Activated CD8-positive, alpha-beta memory T cell treated with anti-CD3 and anti-CD28 coated beads, Interleukin-2, amount 50 U/mL, for 4 hours (primary cell): ENCODE results near the gene ZNF524.
A peak's percentile ranks its signal among the peaks of the same experiment; 100 is the strongest.
"Not testable (repeated sequence)": the region's sequence is repeated elsewhere in the genome, so short reads cannot be mapped to it uniquely, and the experiment has no call there.

Source experiments
- DNase-seq: peaks from one replicate; pipeline ENCODE4 v3.0.0-alpha.2; 2020

ZNF524 gene

GRCh38 chr19:55581823-55582223 is 18.3 kb upstream of the ZNF524 start:
- DNase-seq, result no peak

- DNase-seq, result not testable (repeated sequence)
Observed at GRCh38 chr19:55582284-55582683, 17.8 kb upstream of the ZNF524 start.

GRCh38 chr19:55583897-55584296 is 16.2 kb upstream of the ZNF524 start:
- not testable (repeated sequence) for DNase-seq

- no peak for DNase-seq
Observed at GRCh38 chr19:55584871-55585270, 15.2 kb upstream of the ZNF524 start.

- peak; percentile 53 for DNase-seq
Observed at GRCh38 chr19:55585658-55586339, 14.3 kb upstream of the ZNF524 start.

GRCh38 chr19:55586976-55587668 is 13.0 kb upstream of the ZNF524 start:
- DNase-seq, result peak; percentile 90

- DNase-seq, result no peak
Observed at GRCh38 chr19:55588738-55589137, 11.3 kb upstream of the ZNF524 start.

- DNase-seq, result no peak
Observed at GRCh38 chr19:55590109-55590508, 10.0 kb upstream of the ZNF524 start.

- DNase-seq, result no peak
Observed at GRCh38 chr19:55590617-55591016, 9.5 kb upstream of the ZNF524 start.

GRCh38 chr19:55591555-55591954 is 8.5 kb upstream of the ZNF524 start:
- DNase-seq, result no peak

- no peak for DNase-seq
Observed at GRCh38 chr19:55592391-55593090, 7.5 kb upstream of the ZNF524 start.

- no peak for DNase-seq
Observed at GRCh38 chr19:55593096-55593772, 6.9 kb upstream of the ZNF524 start.

- DNase-seq, result no peak
Observed at GRCh38 chr19:55594996-55595545, 5.0 kb upstream of the ZNF524 start.

GRCh38 chr19:55596304-55596703 is 3.8 kb upstream of the ZNF524 start:
- DNase-seq, result no peak

- DNase-seq, result no peak
Observed at GRCh38 chr19:55597501-55597921, 2.6 kb upstream of the ZNF524 start.

GRCh38 chr19:55598034-55598433 is 2.1 kb upstream of the ZNF524 start:
- no peak for DNase-seq

GRCh38 chr19:55598719-55599467 is 1.2 kb upstream of the ZNF524 start:
- DNase-seq, result peak; percentile 87

- DNase-seq, result peak; percentile 96
Observed at GRCh38 chr19:55599468-55599841, 633 bp upstream of the ZNF524 start, which contains the start of gene FIZ1. Gene FIZ1, minus strand, starts transcription at chr19:55599517. Its CDS starts 1,652 bp downstream, at chr19:55597865.

- DNase-seq, result no peak
Observed at GRCh38 chr19:55600662-55601028, 557 bp downstream of the ZNF524 start.

GRCh38 chr19:55601084-55601483 is 996 bp downstream of the ZNF524 start:
- no peak for DNase-seq

- no peak for DNase-seq
Observed at GRCh38 chr19:55602104-55603001, 2.3 kb downstream of the ZNF524 start.
